ENCODE measurements around the gene UROC1. TPM values are rescaled to one million over a fixed set of nuclear protein-coding genes. Genes with fewer than 3 reads are reported as not detected.

UROC1 gene
- total and polyA plus RNA-seq, 8 donors: 0.09 TPM; not detected in 7

GRCh38 chr3:126522363-126522788 lies 4.8 kb upstream of the UROC1 start:
- no peak overlapping the region for H3K4me3 ChIP-seq
- intact Hi-C loops (cut with DNase I): loop anchor here in 1 of 3 donors (10.0 kb wide), 1 partner anchor 932 kb away; no protein-coding TSS in a partner anchor
- peaks cover 0 to 4% (median 0%) of the 10 kb centered on the region in 3 donors for H3K4me1 ChIP-seq
- no peaks in the 10 kb centered on the region for H3K27me3 ChIP-seq
- 1% methylated on average over 6 of the region's 6 CpGs for WGBS, 2 donors
- H3K36me3 ChIP-seq: no peaks in the 10 kb centered on the region
- TF ChIP-seq CTCF (IDR thresholded peaks at IDR 0.05): peak; percentile 84 to 93 (median 92)
- H3K9me3 ChIP-seq: no peaks in the 10 kb centered on the region
- FAIRE-seq (no peak), DNase-seq (peak; percentile 25 to 81 (median 59)), ATAC-seq (peak; percentile 46 to 72 (median 69))
- no peak overlapping the region for H3K27ac ChIP-seq

GRCh38 chr3:126521122-126521891 lies 3.7 kb upstream of the UROC1 start:
- peaks cover 0 to 4% (median 0%) of the 10 kb centered on the region in 3 donors for H3K4me1 ChIP-seq
- DNase-seq: peak in 3 of 6 donors; percentile 21 to 67 (median 52)
- ATAC-seq: no peak
- intact Hi-C loops (cut with DNase I): loop anchor here in 1 of 3 donors (10.0 kb wide), 1 partner anchor 933 kb away; no protein-coding TSS in a partner anchor
- no peaks in the 10 kb centered on the region for H3K27me3 ChIP-seq
- H3K9me3 ChIP-seq: no peaks in the 10 kb centered on the region
- no peak for FAIRE-seq
- no peaks in the 10 kb centered on the region for H3K36me3 ChIP-seq
- no peak overlapping the region for H3K4me3 ChIP-seq
- TF ChIP-seq CTCF (IDR thresholded peaks at IDR 0.05): no peak
- no peak overlapping the region for H3K27ac ChIP-seq
- WGBS, 2 donors: 63 to 71% methylated on average over 11 of the region's 11 CpGs

GRCh38 chr3:126519506-126520455 lies 2.2 kb upstream of the UROC1 start:
- FAIRE-seq: no peak
- WGBS, 2 donors: 68 to 70% methylated on average over 10 of the region's 10 CpGs
- no peak for ATAC-seq
- peaks cover 0 to 4% (median 0%) of the 10 kb centered on the region in 3 donors for H3K4me1 ChIP-seq
- no peaks in the 10 kb centered on the region for H3K9me3 ChIP-seq
- TF ChIP-seq CTCF (IDR thresholded peaks at IDR 0.05): no peak
- no peaks in the 10 kb centered on the region for H3K36me3 ChIP-seq
- H3K27ac ChIP-seq: no peak overlapping the region
- no peak overlapping the region for H3K4me3 ChIP-seq
- no peaks in the 10 kb centered on the region for H3K27me3 ChIP-seq
- intact Hi-C loops (cut with DNase I): loop anchor here in 1 of 3 donors (10.0 kb wide), 1 partner anchor 935 kb away; no protein-coding TSS in a partner anchor
- peak in 3 of 6 donors; percentile 4 to 33 (median 15) for DNase-seq

- H3K9me3 ChIP-seq: no peaks in the 10 kb centered on the region
- WGBS, 2 donors: 47 to 49% methylated on average over 4 of the region's 4 CpGs
- peak in 1 of 6 donors; percentile 5 for DNase-seq
- FAIRE-seq: no peak
- no peaks in the 10 kb centered on the region for H3K27me3 ChIP-seq
- no peak overlapping the region for H3K27ac ChIP-seq
- ATAC-seq: no peak
- no peak for TF ChIP-seq CTCF (IDR thresholded peaks at IDR 0.05)
- H3K4me3 ChIP-seq: no peak overlapping the region
- H3K4me1 ChIP-seq: peaks cover 0 to 1% (median 0%) of the 10 kb centered on the region in 3 donors
- intact Hi-C loops (cut with DNase I): no loop called here
- H3K36me3 ChIP-seq: no peaks in the 10 kb centered on the region
Observed at GRCh38 chr3:126518779-126519177, 1.2 kb upstream of the UROC1 start.
